ENCODE measurements around the gene EPB41L2.

- TF ChIP-seq CTCF (IDR thresholded peaks at IDR 0.05) (no peak), POLR2A (IDR thresholded peaks at IDR 0.05; ENCODE audit: low read depth) (no peak), POLR2AphosphoS5 (IDR thresholded peaks at IDR 0.05) (no peak)
These were observed 2.8 kb upstream of the EPB41L2 start for GRCh38 chr6:131065824-131066171.

Data from esophagus muscularis mucosa (tissue), 3 donors.